Aorta (tissue), 5 donors: ENCODE results near the gene NCOA1. TPM values are rescaled to one million over a fixed set of nuclear protein-coding genes. Genes with fewer than 3 reads are reported as not detected.

ENCODE experiments used
- ATAC-seq: fragments of 200-7000 bp; cut with Tn5 transposase; one replicate; pipeline ENCODE4 v1.9.1; 2022; ENCODE audit warnings: moderate library complexity; ENCODE audit not compliant: low FRiP score
- DNase-seq, 2 donors: peaks; one replicate each; pipeline ENCODE4 v3.0.0-alpha.2; 2020
- H3K27ac ChIP-seq, 2 donors: one replicate each; pipeline ENCODE4 v1.5.1; 2013; ENCODE audit warnings: low read length in 2 of 2, mild to moderate bottlenecking in 2 of 2, moderate library complexity in 2 of 2, control low read depth in 1 of 2, inconsistent platforms in 1 of 2, low read depth in 1 of 2
- H3K27me3 ChIP-seq, 2 donors: one replicate each; pipeline ENCODE4 v1.6.1; 2013; ENCODE audit warnings: control low read depth in 1 of 2, low read length in 1 of 2, mild to moderate bottlenecking in 1 of 2, moderate library complexity in 1 of 2; ENCODE audit not compliant: insufficient read depth in 2 of 2, control insufficient read depth in 1 of 2
- H3K36me3 ChIP-seq, 2 donors: one replicate each; pipeline ENCODE4 v1.6.1; 2013; ENCODE audit warnings: control low read depth in 1 of 2, low read length in 1 of 2, mild to moderate bottlenecking in 1 of 2; ENCODE audit not compliant: insufficient read depth in 2 of 2, control insufficient read depth in 1 of 2
- H3K4me1 ChIP-seq, 2 donors: one replicate each; pipeline ENCODE4 v1.6.1; 2013; ENCODE audit warnings: low read length in 2 of 2, control low read depth in 1 of 2, mild to moderate bottlenecking in 1 of 2, moderate library complexity in 1 of 2; ENCODE audit not compliant: insufficient read depth in 2 of 2, control insufficient read depth in 1 of 2
- H3K4me3 ChIP-seq, 2 donors: one replicate each; pipeline ENCODE4 v1.5.1; 2013; ENCODE audit warnings: low read length in 2 of 2, control low read depth in 1 of 2, mild to moderate bottlenecking in 1 of 2
- H3K9me3 ChIP-seq: one replicate; pipeline ENCODE4 v1.6.1; 2013; ENCODE audit warnings: mild to moderate bottlenecking, low read length; ENCODE audit not compliant: control insufficient read depth
- WGBS, 2 donors: extraction: QIAGEN DNeasy Blood & Tissue Kit; methylation state at CpG; one replicate each; pipeline ENCODE4 v1.1.7; 2013; 5-methylcytosine and 5-hydroxymethylcytosine counted together
- intact Hi-C, 2 donors: fragments of 100-400 bp; cut with DNase I; formaldehyde crosslinking; loops; one replicate each; pipeline versions ENCODE4 v1.14.2 to v1.15.0; 2022
- long read RNA-seq, 2 donors: library from polyadenylated mRNA; unstranded; transcript quantifications; one replicate each; pipeline ENCODE4 v2.0.0, GENCODE V29; 2020 to 2021
- polyA plus RNA-seq, 2 donors: library from polyadenylated mRNA; stranded (reverse); fragments of 200-250 nt; gene quantifications; one replicate each; pipeline ENCODE4 v1.2.3, GENCODE V29; 2013
- total RNA-seq, 2 donors: library from RNA; stranded (reverse); fragmentation: NEBNext Ultra II Directional; extraction: Animal tissue kit (Norgen Biotek cat#: 25700); gene quantifications; one replicate each; pipeline ENCODE4 v1.2.1, GENCODE V29; 2021
- donor health status: healthy with polysubstance abuse.
- donor health status: Bipolar disorder and iron deficiency.
- donor health status: DM: no; HTN: no; CAD: no.
- donor health status: DM: no; HTN: no; CAD: no.
- donor health status: DM: yes; HTN: yes; CAD: no.

NCOA1 gene
- 10 to 100 TPM; 41.6 to 68.1 TPM for total RNA-seq
- 10 to 100 TPM in 1 of 2 donors, 1 to 10 TPM in 1; 6.5 to 11.8 TPM for polyA plus RNA-seq
- long read RNA-seq, donor 1, partial matches to known transcripts = 12 of 27 reads
- long read RNA-seq, donor 1, other reads (novel, unspliced or antisense) = 15 of 27 reads
- long read RNA-seq, donor 2, partial matches to known transcripts = 11 of 62 reads
- long read RNA-seq, donor 2, other reads (novel, unspliced or antisense) = 51 of 62 reads

DNA sequence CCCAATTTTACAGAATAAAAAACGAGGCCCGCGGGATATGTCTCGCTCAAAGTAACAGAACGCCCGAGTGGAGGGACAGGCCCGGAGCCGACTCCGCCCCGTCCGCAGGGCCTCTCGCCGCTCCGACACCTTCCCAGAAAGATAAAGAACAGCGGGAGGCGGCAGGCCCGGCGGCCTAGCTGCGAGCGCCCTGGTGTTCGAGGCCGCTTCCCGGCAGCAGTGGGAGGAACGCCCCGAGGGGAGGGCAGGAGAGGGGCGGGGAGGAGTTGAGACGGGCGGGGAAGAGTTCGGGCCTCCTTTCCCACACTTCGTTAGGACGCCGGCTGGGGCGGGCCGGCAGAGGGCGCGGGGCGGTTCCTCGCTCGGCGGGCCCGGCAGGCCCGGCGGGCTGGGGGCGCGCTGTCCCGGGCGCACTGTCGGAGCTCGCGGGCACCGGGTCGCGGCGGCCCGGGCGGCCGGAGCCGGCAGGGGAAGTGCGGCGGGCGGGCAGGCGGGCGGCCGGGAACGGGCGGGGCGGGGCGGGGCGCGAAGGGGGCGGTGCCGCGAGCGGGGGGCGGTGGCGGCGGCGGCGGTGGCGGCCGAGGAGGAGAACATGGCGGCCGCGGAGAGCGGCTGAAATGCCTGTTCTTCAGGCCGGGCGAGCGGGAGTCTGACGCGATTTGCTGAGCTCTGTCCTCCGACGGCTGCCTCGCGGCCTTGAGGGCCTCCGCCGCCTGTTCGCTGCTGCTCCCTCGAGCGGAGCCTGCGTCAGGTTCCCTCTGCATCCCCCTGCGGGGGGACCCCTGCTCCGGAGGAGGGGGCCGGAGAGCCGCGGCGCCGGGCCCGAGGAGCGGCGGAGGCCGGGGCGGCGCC is at the start of gene NCOA1:
TSS of gene NCOA1 (plus strand) at position 565 of the 852 bp plus-strand sequence. CDS start 167,424 bp downstream, outside the sequence.
- ATAC-seq (peak; percentile 95), DNase-seq (peak; percentile 94 to 95)
- intact Hi-C loops = loop anchor here in 1 of 2 donors (5.0 kb wide), 1 partner anchor 301 kb away; the partner anchor contains the start of genes CENPO and PTRHD1
- Histone ChIP-seq H3K36me3 (no peaks in the 10 kb centered on the region), H3K27ac (peak within 1 kb of the TSS; percentile 78 to 82), H3K9me3 (no peaks in the 10 kb centered on the region), H3K4me3 (peak within 1 kb of the TSS; percentile 91 to 99), H3K4me1 (peaks cover 0 to 3% of the 10 kb centered on the region in 2 donors), H3K27me3 (no peaks in the 10 kb centered on the region)
- 0% methylated on average over 28 to 113 of the region's 113 CpGs for WGBS, 2 donors

DNA sequence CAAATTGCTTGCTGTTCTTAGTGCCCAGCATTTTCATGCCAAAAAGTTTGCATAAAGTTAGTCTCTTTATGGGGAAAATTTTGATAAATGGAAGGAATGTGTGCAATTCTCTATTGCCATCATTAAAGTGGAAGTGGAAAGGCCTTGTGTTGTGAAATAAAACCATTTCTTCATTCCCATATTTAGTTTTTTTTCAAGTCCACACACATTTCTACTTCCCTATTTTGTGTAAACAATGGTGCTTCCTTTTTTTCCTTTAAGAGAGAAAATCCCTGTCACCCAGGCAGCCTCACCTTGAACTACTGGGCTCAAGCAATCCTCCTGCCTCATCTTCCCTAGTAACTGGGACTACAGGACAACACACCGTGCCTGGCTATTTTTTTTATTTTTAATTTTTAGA is 42.3 kb upstream of the NCOA1 start:
- Histone ChIP-seq H3K27me3 (no peaks in the 10 kb centered on the region), H3K4me3 (no peak overlapping the region), H3K27ac (no peak overlapping the region), H3K9me3 (peaks cover 1% of the 10 kb centered on the region), H3K4me1 (peaks cover 0 to 4% of the 10 kb centered on the region in 2 donors), H3K36me3 (no peaks in the 10 kb centered on the region)
- intact Hi-C loops = no loop called here
- 87 to 93% methylated on average over 1 of the region's 1 CpG for WGBS, 2 donors
- no peak for DNase-seq
- no peak for ATAC-seq

DNA sequence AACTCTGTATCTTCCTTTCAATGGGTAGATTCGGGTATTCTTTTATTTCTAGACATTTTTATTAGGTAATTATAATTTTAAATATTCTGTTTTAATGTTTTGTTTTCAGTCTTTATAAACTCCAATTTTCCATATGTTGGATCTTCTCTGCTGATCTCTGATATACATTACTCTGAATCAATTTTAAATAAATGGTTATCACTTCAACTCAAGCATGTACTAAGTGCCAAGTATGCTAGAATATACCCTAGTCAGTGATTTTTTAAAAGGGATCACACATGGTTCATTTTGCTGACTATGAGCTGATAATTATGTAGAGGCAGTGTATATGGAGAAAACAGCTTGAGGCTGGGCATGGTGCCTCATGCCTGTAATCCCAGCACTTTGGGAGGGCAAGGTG is 41.7 kb upstream of the NCOA1 start:
- intact Hi-C loops = no loop called here
- DNase-seq (no peak), ATAC-seq (no peak)
- H3K4me3 ChIP-seq = no peak overlapping the region
- 67 to 91% methylated on average over 1 of the region's 1 CpG for WGBS, 2 donors
- no peaks in the 10 kb centered on the region for H3K27me3 ChIP-seq
- peaks cover 0 to 4% of the 10 kb centered on the region in 2 donors for H3K4me1 ChIP-seq
- peaks cover 1% of the 10 kb centered on the region for H3K9me3 ChIP-seq
- no peaks in the 10 kb centered on the region for H3K36me3 ChIP-seq
- H3K27ac ChIP-seq = no peak overlapping the region

DNA sequence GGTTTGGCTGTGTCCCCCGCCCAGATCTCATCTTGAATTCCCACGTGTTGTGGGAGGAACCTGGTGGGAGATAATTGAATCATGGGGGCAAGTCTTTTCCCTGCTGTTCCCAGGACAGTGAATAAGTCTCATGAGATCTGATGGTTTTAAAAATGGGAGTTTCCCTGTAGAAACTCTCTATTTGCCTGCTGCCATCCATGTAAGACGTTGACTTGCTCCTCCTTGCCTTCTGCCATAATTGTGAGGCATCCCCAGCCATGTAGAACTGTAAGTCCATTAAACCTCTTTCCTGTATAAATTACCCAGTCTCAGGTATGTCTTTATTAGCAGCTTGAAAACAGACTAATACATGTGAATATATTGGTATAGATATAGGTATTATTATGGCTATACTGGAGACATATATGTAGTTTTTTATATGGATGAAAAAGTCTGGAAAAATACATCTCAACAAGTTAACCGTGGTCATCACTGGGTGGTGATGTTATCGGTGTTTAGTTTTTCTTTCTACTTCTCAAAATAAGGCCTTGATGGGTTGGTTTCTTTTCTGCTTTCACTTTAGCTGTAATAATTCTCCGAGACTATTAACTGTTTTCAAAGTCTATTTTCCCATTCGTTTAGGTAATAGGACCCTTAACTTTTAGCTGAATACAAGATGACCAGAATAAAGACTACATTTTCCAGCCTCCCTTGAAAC is 39.1 kb upstream of the NCOA1 start:
- ATAC-seq (no peak), DNase-seq (no peak)
- no peaks in the 10 kb centered on the region for H3K36me3 ChIP-seq
- no peak overlapping the region for H3K4me3 ChIP-seq
- peaks cover 0 to 5% of the 10 kb centered on the region in 2 donors for H3K4me1 ChIP-seq
- H3K27ac ChIP-seq = no peak overlapping the region
- 87% methylated on average over 7 of the region's 7 CpGs for WGBS, 2 donors
- intact Hi-C loops = no loop called here
- H3K27me3 ChIP-seq = no peaks in the 10 kb centered on the region
- peaks cover 1% of the 10 kb centered on the region for H3K9me3 ChIP-seq

DNA sequence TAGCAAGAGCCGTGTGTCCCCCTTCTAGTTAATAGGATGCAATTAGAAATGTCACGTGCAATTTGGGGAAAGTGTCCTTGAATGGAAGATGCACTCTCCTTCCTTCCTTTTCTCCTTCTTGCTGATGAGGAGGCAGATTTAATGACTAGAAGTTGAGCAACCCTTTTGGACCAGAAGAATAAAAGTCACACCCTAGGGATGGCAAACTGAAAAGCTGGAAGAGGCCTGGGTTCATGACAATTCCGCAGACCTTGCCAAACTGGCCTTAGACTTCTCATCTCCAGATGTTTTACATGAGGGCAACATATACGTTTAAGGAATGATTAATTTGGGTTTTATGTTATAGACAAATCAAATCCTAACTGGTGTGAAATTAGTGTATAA is 38.6 kb upstream of the NCOA1 start:
- intact Hi-C loops = no loop called here
- no peaks in the 10 kb centered on the region for H3K36me3 ChIP-seq
- 89% methylated on average over 4 of the region's 4 CpGs for WGBS, 2 donors
- H3K9me3 ChIP-seq = peaks cover 1% of the 10 kb centered on the region
- peaks cover 0 to 5% of the 10 kb centered on the region in 2 donors for H3K4me1 ChIP-seq
- H3K27ac ChIP-seq = no peak overlapping the region
- H3K27me3 ChIP-seq = no peaks in the 10 kb centered on the region
- H3K4me3 ChIP-seq = no peak overlapping the region
- ATAC-seq (peak; percentile 55), DNase-seq (no peak)

DNA sequence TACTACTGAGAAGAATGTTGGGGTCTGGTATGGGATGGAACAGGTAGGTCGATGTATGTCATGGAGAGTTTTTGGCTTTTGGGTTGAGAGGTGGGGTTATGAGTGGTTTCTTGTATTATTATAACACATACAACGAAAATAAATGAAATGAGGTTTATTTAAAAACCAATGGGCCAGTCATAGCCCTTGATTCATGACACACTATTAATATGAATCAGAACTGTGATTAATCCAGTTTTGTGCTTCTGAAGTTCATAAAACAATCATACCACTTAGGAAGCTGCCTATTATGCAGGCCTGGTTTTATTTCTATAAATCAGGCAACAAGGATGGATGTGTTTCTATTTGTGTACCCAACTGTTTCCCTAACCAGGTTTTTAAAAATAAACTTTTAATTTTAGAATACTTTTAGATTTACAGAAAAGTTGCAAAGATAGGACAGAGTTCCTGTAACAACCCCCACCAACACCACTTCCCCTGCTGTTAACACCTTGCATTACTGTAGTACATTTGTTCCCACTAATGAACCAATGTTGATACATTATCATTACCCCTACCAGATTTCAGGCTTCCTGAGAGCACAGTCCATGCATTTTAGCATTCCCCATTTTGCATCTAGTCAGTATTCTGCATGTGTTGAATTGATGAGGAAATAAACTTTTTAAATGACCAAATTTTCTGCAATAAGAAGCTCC is 37.5 kb upstream of the NCOA1 start:
- peak overlapping the region in 1 of 2 donors; percentile 81 for H3K4me3 ChIP-seq
- DNase-seq (no peak), ATAC-seq (no peak)
- peaks cover 1% of the 10 kb centered on the region for H3K9me3 ChIP-seq
- peaks cover 0 to 5% of the 10 kb centered on the region in 2 donors for H3K4me1 ChIP-seq
- no peak overlapping the region for H3K27ac ChIP-seq
- no peaks in the 10 kb centered on the region for H3K27me3 ChIP-seq
- intact Hi-C loops = no loop called here
- WGBS, 2 donors = 69 to 78% methylated on average over 2 of the region's 2 CpGs
- H3K36me3 ChIP-seq = no peaks in the 10 kb centered on the region

DNA sequence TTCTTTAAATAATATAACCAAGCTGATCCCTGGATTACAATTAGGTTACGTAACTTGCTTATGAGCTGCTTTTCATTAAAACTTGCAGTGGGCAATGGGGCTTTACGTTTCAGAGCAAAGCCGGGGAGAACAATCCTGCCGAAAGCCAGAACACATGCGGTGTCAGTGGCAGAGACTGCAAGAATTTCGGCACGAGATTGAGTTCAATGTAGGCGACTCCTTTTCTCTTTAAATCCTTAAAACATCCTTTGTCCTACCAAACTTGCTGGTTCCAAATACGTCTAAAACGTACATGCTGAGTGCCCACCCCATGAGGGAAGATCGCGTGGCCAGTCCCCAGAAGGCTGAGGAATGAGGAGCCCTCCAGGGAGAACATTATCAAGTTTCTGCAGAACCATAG is 36.8 kb upstream of the NCOA1 start:
- Histone ChIP-seq H3K27me3 (no peaks in the 10 kb centered on the region), H3K9me3 (peaks cover 1% of the 10 kb centered on the region), H3K4me3 (peak overlapping the region; percentile 49 to 81), H3K36me3 (no peaks in the 10 kb centered on the region), H3K27ac (peak overlapping the region in 1 of 2 donors; percentile 61), H3K4me1 (peaks cover 0 to 5% of the 10 kb centered on the region in 2 donors)
- DNase-seq = no peak
- intact Hi-C loops = no loop called here
- 6 to 13% methylated on average over 12 of the region's 12 CpGs for WGBS, 2 donors
- ATAC-seq = no peak
